T-helper 17 cell (primary cell): Measurements from ENCODE around the gene ZNF423. TPM values are rescaled to one million over a fixed set of nuclear protein-coding genes. Genes with fewer than 3 reads are reported as not detected.
A peak's percentile ranks its signal among the peaks of the same experiment; 100 is the strongest.

Experiments
- ATAC-seq: fragments of 150-1000 bp; cut with Tn5 transposase; 2 replicates; pipeline ENCODE4 v1.10.0; 2021; ENCODE audit warnings: mild to moderate bottlenecking, moderate library complexity
- DNase-seq, 3 donors: peaks; one replicate each; pipeline versions ENCODE4 v3.0.0 to v3.0.0-alpha.2; 2020 to 2021
- H3K9me3 ChIP-seq: one replicate; pipeline ENCODE4 v1.7.0; 2013; ENCODE audit warnings: low read length, mild to moderate bottlenecking; ENCODE audit not compliant: control insufficient read depth, poor library complexity, severe bottlenecking
- H3K27ac Mint-ChIP-seq: one replicate; pipeline ENCODE4 v1.8.0; 2022; ENCODE audit warnings: mild to moderate bottlenecking, moderate library complexity, mixed read lengths
- H3K27me3 Mint-ChIP-seq: one replicate; pipeline ENCODE4 v1.8.0; 2022; ENCODE audit warnings: mixed read lengths
- H3K36me3 Mint-ChIP-seq: one replicate; pipeline ENCODE4 v1.8.0; 2022; ENCODE audit warnings: low read depth, mixed read lengths
- H3K4me1 Mint-ChIP-seq: one replicate; pipeline ENCODE4 v1.8.0; 2022; ENCODE audit warnings: mild to moderate bottlenecking, mixed read lengths
- H3K4me3 Mint-ChIP-seq: one replicate; pipeline ENCODE4 v1.8.0; 2022; ENCODE audit warnings: mild to moderate bottlenecking, moderate library complexity, mixed read lengths
- total RNA-seq, 4 donors: library from RNA in 2 of 4; stranded (reverse) in 2 of 4; gene quantifications; one replicate each; pipeline ENCODE4 v1.2.3 and lab custom pipeline; 2022 to 2026

Gene ZNF423
- total RNA-seq, 2 donors from 2014 or later, result not detected

DNA sequence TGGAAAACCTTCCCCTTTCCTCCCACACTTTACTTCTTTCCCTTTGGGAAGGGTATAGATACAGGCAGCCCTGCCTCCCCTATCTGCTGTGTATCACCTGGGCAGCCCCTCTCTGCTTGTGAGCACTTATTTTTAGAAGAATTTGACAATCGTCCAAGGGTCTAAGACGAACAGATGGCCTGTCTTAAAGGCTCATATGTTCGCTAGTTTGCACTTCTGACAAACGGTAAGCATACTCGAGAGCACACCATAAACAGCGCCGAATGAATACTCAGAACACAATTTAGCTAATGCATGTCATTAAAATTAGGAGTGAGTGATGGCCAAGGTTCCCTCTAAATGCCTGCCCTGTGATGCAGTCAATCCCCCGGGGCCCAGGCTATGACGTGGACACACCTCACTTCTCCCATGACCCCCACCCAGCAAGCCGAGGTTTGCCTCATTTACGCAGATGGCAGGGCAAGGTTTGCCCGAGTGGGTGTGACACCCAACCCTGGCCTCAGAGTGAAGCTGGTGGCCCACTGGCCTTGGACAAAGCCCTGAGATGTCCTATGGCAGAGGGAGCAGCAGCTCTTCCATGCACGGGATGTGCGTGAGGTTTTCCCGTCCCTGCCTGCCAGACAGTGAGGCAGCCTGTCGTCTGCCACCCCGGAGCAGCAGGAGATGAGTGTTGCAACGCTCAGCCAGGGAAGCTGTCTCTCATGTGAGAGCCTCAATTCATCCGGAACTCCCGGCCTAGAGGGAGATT lies 357.1 kb downstream of the ZNF423 start:
- DNase-seq (no peak), ATAC-seq (no peak)
- H3K4me3 Mint-ChIP-seq, result no peak overlapping the region
- H3K9me3 ChIP-seq, result no peaks in the 10 kb centered on the region
- H3K27ac Mint-ChIP-seq, result no peak overlapping the region
- peaks cover 3% of the 10 kb centered on the region for H3K4me1 Mint-ChIP-seq
- H3K27me3 Mint-ChIP-seq, result peaks cover 9% of the 10 kb centered on the region
- H3K36me3 Mint-ChIP-seq, result no peaks in the 10 kb centered on the region

DNA sequence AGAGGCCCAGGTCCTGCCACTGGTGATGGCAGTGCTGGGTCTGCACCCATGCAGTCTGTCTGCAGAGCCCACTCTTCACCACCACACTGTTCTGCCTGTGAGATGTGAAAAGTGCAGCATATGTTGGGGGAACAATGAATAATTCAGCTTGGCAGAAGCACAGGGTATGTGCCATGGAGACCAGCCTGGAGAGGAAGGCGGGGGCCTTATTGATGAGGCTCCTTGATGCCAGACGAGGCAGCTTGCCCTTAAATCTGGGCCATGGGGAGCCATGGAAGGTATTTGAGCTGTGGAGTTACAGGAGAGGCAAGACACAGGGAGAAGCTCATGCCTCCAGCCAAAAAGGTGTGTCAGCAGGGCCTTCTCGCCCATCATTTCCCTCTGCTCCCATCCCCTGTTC lies 357.6 kb downstream of the ZNF423 start:
- Mint-ChIP-seq H3K27me3 (peaks cover 12% of the 10 kb centered on the region), H3K4me1 (no peaks in the 10 kb centered on the region), H3K4me3 (no peak overlapping the region), H3K36me3 (peaks cover 3% of the 10 kb centered on the region), H3K27ac (no peak overlapping the region)
- ATAC-seq, result no peak
- DNase-seq, result no peak
- H3K9me3 ChIP-seq, result no peaks in the 10 kb centered on the region

DNA sequence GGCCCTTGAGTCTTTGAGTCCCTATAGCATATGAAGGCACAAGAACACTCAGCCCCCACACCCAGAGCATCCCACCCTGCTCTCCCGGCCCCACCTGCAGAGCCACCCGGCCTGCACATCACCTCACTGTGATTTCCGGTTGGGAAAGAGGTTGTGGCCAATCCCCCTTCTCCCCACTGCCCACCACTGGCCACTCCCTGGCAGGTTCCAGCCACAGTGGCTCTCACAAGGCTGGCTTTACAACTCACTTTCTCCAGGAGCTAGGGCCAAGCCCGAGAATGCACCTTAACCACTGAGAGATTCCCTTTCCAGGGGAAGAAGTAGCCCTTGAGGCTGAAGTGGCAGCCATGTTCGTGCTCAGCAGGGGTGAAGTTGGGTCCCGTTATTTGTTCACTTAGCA lies 358.4 kb downstream of the ZNF423 start:
- peaks cover 3% of the 10 kb centered on the region for H3K36me3 Mint-ChIP-seq
- H3K27ac Mint-ChIP-seq, result no peak overlapping the region
- H3K27me3 Mint-ChIP-seq, result peaks cover 12% of the 10 kb centered on the region
- H3K9me3 ChIP-seq, result no peaks in the 10 kb centered on the region
- no peaks in the 10 kb centered on the region for H3K4me1 Mint-ChIP-seq
- ATAC-seq, result no peak
- no peak overlapping the region for H3K4me3 Mint-ChIP-seq
- DNase-seq, result no peak

DNA sequence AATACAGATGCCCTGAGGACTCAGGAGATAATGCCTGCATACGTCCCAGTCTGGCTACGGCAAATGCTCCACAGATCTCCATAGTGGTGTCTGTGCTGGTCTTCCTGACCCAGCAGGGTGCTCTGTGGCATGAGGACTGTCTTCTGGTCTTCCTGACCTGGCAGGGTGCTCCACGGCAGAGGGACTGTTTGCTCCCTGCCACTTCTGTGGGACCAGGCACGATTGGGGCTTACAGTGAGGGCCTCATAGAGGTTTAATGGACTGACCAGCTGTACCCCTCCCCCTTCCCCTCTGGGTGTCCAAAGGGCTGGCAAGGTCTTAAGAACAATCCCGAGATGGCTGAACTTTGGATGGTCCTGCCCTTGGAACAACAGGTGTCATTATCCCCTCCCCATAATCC lies 359.3 kb downstream of the ZNF423 start:
- peaks cover 12% of the 10 kb centered on the region for H3K27me3 Mint-ChIP-seq

DNA sequence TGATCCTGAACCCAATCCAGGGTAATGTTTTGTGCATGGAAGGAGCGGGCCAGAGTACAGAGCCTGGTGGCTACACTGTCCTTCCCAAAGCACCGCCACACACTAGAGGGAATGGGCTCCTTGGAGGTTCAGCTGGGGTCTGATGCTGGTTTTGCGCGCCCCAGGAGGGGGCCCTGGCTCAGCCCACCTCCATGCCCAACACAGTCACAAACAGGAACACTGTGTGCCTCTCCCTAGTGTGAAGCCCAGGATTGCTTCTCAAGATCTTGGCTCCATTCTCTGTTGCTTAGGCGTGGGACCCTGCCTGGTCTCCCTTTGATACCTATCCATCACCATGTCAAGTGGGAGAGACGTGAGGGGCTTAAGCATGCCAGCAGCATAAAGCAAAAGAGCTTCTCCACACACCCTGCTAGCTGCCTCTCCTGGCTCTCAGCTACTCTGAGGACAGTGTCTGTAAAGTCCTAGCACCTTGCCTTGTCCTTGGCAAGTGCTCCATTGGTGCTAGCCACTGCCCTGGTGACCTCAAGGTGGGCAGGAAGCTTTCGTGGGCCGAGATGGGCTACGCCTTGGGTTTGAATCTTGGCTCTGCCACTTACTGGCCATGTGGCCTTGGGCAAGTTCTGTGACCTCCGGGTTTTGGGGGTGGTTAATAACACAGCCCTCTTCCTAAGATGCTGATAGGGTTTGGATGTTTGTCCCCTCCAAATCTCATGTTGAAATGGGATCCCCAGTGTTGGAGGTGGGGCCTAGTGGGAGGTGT lies 360.1 kb downstream of the ZNF423 start:
- DNase-seq, result no peak

More for the DNA sequence above, 359.3 kb downstream of the ZNF423 start:
- no peak overlapping the region for H3K4me3 Mint-ChIP-seq
- no peaks in the 10 kb centered on the region for H3K9me3 ChIP-seq
- ATAC-seq, result no peak
- H3K4me1 Mint-ChIP-seq, result no peaks in the 10 kb centered on the region
- H3K36me3 Mint-ChIP-seq, result peaks cover 3% of the 10 kb centered on the region
- no peak overlapping the region for H3K27ac Mint-ChIP-seq
- DNase-seq, result no peak

GRCh38 chr16:49494891-49495566 lies 360.9 kb downstream of the ZNF423 start:
- no peaks in the 10 kb centered on the region for H3K4me1 Mint-ChIP-seq
- H3K27ac Mint-ChIP-seq, result no peak overlapping the region
- H3K36me3 Mint-ChIP-seq, result peaks cover 4% of the 10 kb centered on the region
- ATAC-seq (no peak), DNase-seq (no peak)
- H3K9me3 ChIP-seq, result no peaks in the 10 kb centered on the region
- H3K4me3 Mint-ChIP-seq, result no peak overlapping the region
- peaks cover 18% of the 10 kb centered on the region for H3K27me3 Mint-ChIP-seq

More for the DNA sequence above, 360.1 kb downstream of the ZNF423 start:
- no peak overlapping the region for H3K4me3 Mint-ChIP-seq
- H3K36me3 Mint-ChIP-seq, result peaks cover 4% of the 10 kb centered on the region
- H3K27ac Mint-ChIP-seq, result no peak overlapping the region
- H3K9me3 ChIP-seq, result no peaks in the 10 kb centered on the region
- peaks cover 18% of the 10 kb centered on the region for H3K27me3 Mint-ChIP-seq
- ATAC-seq, result no peak
- no peaks in the 10 kb centered on the region for H3K4me1 Mint-ChIP-seq

GRCh38 chr16:49494474-49494873 lies 361.4 kb downstream of the ZNF423 start:
- H3K27me3 Mint-ChIP-seq, result peaks cover 18% of the 10 kb centered on the region
- DNase-seq, result no peak
- ATAC-seq, result no peak
- H3K4me3 Mint-ChIP-seq, result no peak overlapping the region
- H3K36me3 Mint-ChIP-seq, result peaks cover 4% of the 10 kb centered on the region
- no peaks in the 10 kb centered on the region for H3K4me1 Mint-ChIP-seq
- no peaks in the 10 kb centered on the region for H3K9me3 ChIP-seq
- H3K27ac Mint-ChIP-seq, result no peak overlapping the region

DNA sequence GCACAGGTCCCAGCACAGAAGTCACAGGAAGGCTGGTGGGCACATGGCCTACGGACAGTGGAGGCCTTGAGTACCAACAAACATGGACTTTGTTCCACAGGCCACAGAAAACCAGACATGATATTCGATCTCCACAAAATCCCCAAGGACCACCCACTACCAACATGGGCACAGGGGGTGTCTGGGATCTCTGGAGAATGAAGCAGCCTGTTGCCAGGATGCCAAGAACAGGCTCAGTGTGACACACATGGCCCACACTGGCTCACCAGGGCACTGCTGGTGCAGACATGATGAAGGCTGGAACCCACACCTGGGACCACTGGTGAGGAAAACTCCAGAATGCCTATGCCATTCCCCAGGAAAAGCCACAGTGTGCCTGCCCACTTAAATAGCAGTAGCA lies 362.1 kb downstream of the ZNF423 start:
- Mint-ChIP-seq H3K4me1 (no peaks in the 10 kb centered on the region), H3K27ac (no peak overlapping the region), H3K4me3 (no peak overlapping the region), H3K36me3 (peaks cover 4% of the 10 kb centered on the region), H3K27me3 (peaks cover 18% of the 10 kb centered on the region)
- no peak for ATAC-seq
- DNase-seq, result no peak
- H3K9me3 ChIP-seq, result no peaks in the 10 kb centered on the region

GRCh38 chr16:49492896-49493626 lies 362.9 kb downstream of the ZNF423 start:
- no peak overlapping the region for H3K27ac Mint-ChIP-seq
- no peak for ATAC-seq
- H3K27me3 Mint-ChIP-seq, result peaks cover 18% of the 10 kb centered on the region
- no peak for DNase-seq
- H3K36me3 Mint-ChIP-seq, result peaks cover 4% of the 10 kb centered on the region
- H3K4me1 Mint-ChIP-seq, result no peaks in the 10 kb centered on the region
- H3K9me3 ChIP-seq, result no peaks in the 10 kb centered on the region
- no peak overlapping the region for H3K4me3 Mint-ChIP-seq

GRCh38 chr16:49491771-49492761 lies 363.8 kb downstream of the ZNF423 start:
- peak; percentile 65 for ATAC-seq
- H3K36me3 Mint-ChIP-seq, result peaks cover 4% of the 10 kb centered on the region
- no peaks in the 10 kb centered on the region for H3K9me3 ChIP-seq
- H3K4me1 Mint-ChIP-seq, result no peaks in the 10 kb centered on the region
- H3K27ac Mint-ChIP-seq, result no peak overlapping the region
- peaks cover 15% of the 10 kb centered on the region for H3K27me3 Mint-ChIP-seq
- H3K4me3 Mint-ChIP-seq, result no peak overlapping the region
- no peak for DNase-seq

DNA sequence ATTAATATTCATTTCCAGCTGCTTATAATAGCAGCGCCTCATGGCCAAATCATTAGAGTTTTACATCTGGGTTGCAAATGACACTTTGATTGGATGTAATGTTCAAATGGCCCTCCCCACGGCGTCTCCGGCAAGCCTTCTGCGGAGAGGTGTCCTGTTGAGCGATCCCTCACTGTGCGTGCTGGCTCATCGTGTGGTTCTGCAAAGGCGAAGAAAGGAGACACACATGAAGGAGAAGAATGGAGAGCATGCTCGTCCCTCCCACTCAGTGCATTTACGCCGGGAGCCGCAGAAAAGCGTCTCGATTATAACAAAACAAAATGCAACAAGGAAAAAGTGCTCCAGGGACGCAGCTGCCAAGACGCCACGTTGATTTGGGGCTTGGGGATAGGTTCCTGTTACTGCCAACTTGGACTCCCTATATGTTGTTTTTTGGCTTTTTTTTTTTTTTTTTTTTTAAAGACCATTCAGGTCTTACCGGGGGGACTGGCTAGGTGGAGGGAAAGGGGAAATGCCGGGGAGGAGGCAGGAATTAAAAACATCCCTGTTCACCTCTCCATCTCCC lies 364.7 kb downstream of the ZNF423 start:
- Mint-ChIP-seq H3K4me3 (no peak overlapping the region), H3K4me1 (no peaks in the 10 kb centered on the region), H3K36me3 (peaks cover 4% of the 10 kb centered on the region), H3K27ac (peak overlapping the region; percentile 70), H3K27me3 (peaks cover 13% of the 10 kb centered on the region)
- H3K9me3 ChIP-seq, result no peaks in the 10 kb centered on the region
- ATAC-seq (no peak), DNase-seq (no peak)

DNA sequence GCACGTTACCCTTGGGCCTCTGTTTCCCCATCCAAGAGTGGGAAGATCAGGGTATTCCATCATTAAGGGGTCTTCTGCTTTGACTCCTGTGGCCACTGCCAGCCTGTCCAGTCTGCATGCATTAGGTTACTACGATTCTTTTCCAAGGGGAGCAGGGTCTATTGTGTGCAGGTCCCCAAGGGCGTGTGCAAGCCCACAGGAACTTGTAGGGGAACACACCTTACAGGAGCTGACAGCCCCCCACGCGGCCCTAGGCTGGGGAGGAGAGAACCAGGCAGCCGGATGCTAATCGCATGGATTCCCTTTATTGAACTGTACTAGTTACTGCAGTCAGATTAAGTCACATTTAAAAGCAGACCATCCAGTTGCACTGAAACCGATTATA lies 365.6 kb downstream of the ZNF423 start:
- H3K36me3 Mint-ChIP-seq, result peaks cover 4% of the 10 kb centered on the region
- H3K9me3 ChIP-seq, result no peaks in the 10 kb centered on the region
- ATAC-seq, result no peak
- H3K27me3 Mint-ChIP-seq, result peaks cover 13% of the 10 kb centered on the region
- DNase-seq, result no peak
- H3K27ac Mint-ChIP-seq, result no peak overlapping the region
- no peak overlapping the region for H3K4me3 Mint-ChIP-seq
- H3K4me1 Mint-ChIP-seq, result no peaks in the 10 kb centered on the region
